Non-pigmented ciliary epithelial cell (primary cell): ENCODE results near the gene GAB2.

Source experiments
- DNase-seq: peaks from one replicate; pipeline ENCODE4 v3.0.0-alpha.2; 2010; ENCODE audit warnings: low read depth

GAB2 gene

DNA sequence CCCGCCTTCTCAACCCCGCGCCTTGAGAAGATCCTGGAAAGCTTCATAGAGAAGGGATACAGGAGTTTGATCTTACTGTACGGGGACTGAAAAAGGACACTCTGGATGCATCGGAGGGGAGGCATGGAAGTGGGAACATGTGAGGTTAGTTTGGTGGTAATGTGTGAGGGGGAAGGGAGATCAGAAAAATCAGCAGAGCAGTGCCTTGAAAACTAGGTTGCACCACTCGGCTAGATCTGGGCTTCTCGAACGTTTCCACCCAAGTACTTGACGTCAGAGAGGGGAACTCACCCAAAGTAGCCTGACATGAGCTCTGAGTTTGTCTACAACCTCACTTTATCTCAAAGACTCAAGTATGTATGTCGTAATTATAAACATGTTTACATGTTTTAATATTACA, 214.4 kb downstream of the GAB2 start:
- no peak for DNase-seq

DNA sequence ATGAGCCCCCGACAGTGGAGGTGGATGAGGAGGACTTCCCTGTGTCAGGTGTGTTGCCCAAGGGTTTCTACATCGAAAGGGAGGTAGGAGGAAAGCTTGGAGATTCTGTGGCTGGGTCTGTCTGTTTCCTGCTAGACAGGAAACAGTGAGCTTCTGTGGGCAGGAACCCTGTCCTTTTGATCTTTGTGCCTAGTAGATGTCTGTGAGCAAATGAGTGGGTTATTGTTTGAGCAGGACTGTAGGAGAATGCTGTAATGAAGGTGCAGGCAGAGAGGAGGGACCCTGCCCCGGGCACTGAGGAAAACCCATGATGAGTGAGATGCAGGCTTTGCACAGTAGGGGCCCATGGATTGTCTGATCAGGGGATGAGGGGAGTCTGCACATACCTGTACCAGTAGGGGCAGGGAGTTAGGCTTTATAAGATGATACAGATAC, 214.9 kb downstream of the GAB2 start:
- DNase-seq, result no peak

DNA sequence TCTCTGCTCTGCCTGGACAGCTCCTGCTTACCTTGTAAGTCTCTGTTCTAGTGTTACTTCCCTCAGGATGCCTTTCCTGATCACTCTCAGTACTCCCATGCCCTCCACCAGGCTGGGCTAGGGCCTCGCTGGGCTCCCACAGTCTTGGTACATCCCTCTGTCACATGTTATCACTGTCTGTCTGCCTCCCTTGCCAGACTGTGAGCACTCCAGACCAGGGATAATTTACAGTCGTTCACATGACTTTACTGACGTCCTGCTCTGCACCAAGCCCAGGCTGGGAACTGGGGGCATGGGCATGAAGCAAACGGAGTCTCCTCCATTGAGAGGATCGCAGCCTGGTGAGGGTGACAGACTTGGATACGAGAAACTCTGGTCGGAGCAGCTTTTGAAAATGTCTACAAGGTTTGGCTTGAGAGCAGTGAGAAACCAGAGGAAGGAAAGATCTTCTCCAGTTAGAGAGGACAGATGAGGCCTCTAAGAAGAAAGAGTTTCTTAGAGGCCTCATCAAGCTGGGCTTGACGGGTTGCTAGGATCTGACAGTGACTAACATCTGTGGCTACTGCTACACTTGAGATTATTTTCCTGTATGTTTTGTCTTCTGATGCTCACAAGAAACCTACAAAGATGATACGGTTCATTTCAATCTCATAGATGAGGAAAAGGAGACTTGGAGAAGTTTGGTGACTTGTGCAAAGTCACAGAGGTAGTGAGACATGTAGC, 216.4 kb downstream of the GAB2 start:
- DNase-seq, result no peak

DNA sequence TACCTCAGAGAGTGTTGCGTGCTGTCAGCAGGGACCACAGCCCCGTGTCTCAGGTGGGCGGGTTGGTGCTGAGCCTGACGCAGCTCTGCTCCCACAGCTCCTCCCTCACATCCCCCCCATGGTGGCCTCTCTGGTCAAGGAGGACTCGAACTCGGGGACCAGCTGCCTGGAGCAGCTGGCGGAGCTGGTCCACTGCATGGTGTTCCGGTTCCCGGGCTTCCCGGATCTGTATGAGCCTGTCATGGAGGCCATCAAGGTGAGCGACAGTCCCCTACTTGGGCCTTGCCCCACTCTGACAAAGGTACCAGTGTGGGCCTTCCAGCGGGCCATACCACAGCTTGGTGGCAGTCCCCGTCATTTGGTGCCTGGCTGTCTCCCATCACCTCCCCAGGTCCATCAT, 217.1 kb downstream of the GAB2 start:
- no peak for DNase-seq

DNA sequence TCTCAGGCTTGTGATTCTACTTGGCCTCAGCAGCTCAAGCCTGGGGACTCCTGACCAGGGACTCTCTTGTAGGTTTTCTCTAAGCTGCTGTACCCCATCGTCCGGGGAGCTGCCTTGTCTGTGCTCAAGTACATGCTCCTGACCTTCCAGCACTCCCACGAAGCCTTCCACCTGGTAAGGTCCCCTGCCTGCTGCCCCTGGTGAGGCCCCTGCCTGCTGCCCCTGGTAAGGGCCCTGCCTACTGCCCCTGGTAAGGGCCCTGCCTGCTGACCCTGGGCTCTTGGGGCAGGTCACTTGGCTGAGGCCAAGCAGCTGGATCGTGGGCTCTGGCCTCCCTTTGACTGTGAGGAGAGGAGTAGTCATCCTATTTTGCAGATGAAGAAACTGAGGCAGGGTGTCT, 217.6 kb downstream of the GAB2 start:
- DNase-seq, result no peak

DNA sequence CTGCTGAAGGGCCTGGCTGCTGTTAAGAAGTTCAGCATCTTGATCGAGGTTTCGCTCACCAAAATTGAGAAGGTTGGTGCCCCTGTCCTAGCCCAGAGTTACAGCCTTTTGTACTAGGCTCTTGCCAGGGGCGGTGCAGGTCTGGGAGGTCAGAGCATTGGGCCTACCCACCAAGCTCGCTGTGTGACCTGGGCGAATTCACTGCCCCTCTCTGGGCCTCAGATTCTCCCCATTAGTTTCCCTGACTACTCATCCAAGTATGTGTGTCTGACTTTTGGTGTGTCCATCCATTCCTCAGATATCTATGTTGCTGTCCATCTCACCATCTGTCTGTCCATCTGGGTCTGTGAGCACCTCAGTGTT, 218.0 kb downstream of the GAB2 start:
- DNase-seq, result no peak

DNA sequence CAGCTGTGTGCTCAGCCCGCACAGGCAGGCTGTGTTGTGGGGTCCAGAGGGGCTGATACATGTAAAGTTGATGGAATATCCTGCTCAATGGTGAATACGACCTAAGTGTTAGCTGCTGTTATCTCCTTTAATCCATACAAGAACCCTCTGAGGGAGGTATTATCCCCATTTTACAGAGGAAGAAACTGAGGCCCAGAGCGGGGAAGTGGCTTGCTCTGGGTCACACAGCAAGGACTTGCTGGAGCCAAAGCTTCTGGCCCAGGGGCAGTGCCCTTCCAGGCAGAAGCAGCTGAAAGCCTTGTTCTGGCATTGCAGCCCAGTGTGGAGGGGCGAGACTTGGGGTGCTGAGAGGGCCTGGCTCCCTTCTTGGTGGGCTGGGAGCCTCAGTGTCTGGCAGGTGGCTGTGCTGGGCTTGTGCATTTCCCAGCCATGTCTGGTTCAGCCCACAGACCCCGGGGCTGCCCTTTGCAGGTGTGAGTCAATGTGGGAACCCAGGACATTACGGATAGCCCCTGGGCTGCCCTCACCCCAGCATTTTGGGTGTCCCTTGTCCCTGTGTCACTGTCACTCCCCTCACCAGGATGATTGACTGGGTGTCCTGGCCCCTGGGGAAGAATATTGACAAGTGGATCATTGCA, 218.5 kb downstream of the GAB2 start:
- DNase-seq, result no peak

DNA sequence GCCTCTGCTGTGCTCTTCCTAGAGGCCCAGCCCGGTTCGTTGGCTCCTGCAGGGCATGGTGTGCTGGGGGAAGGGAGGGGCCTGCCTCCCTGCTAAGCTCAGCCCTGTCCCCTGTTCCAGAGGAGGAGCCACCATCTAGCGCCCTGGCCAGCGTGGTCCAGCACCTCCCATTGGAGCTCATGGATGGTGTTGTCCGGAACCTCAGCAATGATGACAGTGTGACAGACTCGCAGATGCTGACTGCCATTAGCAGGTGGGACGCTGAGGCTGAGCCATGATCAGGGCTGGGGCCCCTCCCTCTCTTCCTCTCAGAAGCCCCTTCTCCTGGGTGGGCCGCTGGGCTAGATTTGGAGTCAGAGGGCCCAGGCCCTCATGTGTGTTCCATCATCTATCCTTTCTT, 219.8 kb downstream of the GAB2 start:
- no peak for DNase-seq

DNA sequence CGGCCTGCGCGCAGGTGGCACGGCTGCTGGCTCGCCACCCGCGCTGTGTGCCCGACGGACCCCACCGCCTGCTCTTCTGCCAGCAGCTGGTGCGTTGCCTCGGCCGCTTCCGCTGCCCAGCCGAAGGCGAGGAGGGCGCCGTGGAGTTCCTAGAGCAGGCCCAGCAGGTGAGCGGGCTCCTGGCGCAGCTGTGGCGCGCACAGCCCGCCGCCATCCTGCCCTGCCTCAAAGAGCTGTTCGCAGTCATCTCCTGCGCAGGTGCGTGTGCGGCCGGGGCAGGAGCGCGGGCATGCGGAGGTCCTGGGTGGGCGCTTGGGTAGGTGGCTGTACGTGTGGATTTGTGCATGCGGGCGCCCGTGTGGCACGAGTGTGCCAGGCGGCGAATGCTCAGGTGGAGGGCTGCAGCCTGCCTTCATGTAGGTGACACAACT, 220.9 kb downstream of the GAB2 start:
- no peak for DNase-seq

DNA sequence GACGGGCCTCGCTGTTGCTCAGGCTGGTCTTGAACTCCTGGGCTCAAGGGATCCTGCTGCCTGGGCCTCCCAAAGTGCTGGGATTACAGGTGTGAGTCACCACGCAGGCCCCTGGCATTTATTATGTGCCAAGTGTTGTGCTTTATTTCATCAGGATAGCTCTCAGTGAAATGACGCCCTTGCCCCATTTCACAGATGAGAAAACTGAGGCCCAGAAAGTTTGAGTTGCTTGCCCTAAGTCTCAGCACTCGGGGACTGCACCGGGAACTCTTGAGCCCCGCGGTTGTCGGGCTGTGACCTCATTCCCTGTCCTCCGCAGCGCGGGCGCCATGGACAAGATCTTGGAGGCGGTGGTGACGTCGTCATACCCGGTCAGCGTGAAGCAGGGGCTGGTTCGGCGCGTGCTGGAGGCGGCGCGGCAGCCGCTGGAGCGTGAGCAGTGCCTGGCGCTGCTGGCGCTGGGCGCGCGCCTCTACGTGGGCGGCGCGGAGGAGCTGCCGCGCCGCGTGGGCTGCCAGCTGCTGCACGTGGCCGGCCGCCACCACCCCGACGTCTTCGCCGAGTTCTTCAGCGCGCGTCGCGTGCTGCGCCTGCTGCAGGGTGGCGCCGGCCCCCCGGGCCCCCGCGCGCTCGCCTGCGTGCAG, 221.6 kb downstream of the GAB2 start:
- DNase-seq, result no peak

DNA sequence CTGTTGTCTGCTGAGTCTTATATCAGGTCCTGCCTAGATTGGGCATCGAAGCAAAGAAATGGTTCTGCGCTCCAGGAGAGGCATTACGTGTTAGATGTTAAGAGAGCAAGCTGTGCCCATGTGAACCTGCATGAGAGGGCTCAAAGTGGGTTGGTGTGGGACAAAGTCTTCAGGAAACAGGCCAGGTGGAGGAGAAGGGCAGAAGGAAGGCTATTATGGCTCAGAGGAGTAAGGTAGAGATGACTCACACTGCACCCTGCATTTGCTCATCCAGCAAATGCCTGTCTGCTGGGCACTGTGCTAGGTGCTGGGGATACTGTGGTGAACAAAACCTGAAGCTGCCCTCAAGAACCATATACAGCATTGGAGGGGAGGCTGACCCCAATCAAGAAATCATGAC, 223.1 kb downstream of the GAB2 start:
- DNase-seq, result no peak

DNA sequence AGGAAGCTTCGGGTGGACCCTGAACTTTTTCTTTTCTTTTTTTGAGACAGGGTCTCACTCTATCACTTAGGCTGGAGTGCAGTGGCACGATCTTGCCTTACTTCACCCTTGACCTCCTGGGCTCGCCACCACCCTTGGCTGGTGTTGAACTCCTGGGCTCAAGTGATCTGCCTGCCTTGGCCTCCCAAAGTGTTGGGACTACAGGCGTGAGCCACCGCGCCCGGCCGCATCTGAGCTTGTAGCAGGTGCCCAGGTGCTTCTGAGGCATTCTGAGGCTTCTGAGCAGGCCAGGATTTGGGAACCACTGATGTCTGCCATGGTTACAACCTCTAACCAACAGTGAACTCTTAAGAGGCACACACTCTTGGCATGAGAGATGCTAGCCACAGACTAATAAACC, 223.8 kb downstream of the GAB2 start:
- DNase-seq, result no peak

DNA sequence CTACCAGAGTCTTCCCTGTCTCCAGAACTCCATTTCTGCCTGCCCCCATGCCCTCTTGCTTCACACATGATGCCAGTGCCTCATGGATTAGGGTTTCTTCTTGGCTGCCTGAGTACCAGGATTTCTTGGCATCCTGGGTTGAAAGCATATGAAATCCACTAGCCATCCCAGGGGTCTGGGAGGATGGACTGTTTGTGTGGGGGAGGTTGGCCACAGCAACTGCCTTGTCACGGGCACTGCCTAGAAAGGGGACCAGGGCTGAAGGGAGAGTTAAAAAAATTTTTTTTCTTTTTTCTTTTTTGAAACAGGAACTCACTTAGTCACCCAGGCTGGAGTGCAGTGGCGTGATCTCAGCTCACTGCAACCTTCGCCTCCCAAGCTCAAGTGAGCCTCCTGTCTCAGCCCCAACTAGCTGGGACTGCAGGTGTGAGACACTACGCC, 224.7 kb downstream of the GAB2 start:
- no peak for DNase-seq

DNA sequence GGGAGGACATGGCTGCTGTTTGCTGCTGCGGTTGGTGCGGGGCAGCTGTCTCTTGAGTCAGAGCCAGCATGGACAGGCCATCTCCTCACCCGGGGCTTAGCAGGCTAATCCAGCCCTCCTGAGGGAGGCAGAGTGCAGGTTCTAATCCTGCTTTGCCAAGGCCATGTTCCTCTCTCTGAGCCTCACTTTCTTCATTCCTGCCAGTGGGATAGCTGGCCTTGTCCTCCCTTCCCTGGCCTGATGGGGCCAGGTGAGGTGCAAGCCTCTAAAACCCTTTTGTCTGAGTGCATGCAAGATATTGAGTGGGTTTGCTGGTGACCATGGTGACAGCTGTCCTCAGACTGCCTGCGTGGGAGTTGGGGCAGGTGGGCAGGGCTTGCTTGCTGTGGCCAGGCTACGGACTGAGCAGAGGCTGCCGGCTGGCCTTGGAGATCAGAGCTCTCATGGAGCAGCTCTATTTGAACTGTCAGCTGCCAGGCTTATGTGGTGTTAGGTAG, 225.3 kb downstream of the GAB2 start:
- no peak for DNase-seq

DNA sequence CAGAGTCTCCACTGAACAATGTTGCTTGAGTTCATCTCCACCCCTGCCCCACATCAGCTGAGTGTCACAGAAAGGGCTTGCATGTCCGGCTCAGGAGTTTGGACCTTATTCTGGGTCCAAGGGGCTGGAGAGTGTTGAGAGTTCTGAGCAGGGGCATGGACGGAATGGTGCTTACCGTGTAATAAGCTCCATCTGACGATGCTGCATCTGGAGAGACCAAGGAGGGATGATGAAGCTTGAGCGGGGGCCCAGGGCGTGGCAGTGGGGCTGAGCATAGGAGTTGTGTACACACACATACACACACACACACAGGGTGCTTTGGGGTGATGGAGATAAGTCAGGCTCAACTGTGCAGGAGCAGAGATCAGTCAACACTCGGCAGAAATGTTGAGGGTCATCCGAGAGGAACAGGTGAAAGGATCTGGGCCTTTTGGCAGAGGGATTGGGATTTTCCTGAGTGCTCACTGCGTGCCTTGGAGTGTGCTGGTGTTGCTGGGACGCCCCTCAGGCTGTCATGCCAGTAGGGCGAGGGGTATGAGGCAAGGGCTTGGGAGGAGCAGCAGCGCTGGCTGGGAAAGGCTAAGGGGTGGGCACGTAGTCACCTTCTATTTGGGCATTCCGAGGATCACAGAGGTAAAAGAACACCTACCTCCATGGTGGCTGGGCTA, 226.6 kb downstream of the GAB2 start:
- no peak for DNase-seq

DNA sequence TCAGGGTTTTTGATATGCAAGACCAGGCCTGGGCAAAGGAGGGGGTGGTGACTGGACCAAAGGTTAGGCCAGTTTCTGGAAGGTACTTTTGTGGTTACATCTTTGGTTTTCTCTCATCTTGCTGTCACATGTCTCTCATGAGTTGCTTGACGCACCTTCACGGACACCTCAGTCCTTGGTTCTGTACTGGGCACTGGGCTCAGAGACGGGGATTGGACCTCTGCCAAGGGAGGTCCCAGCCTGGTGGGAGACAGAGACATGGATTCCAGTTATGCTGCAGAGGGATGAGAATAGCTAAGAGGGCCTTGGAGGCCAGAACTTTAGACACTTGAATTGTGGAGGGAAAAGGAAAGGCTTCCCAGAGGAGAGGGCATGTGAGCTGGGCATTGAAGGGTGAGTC, 227.2 kb downstream of the GAB2 start:
- no peak for DNase-seq

DNA sequence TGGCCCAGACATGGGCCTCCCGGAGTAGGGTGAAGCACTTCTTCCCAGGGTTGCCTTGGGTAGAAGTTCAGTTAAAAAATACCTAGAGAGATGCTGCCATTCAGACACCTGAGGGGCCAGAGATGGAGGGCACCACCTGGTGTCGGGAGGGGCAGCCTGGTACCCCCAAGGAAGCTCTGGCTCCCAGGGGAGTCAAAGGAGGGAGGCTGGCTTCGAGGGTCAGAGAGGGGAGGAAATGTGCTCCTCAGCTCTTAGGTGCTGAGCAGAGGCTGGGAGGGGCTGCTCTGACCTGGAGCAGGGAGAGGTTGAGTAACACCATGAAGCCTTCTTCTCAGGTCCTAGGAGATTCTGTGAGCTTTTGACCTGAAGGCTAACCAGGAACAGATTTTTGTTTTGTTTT, 227.8 kb downstream of the GAB2 start:
- DNase-seq, result no peak

DNA sequence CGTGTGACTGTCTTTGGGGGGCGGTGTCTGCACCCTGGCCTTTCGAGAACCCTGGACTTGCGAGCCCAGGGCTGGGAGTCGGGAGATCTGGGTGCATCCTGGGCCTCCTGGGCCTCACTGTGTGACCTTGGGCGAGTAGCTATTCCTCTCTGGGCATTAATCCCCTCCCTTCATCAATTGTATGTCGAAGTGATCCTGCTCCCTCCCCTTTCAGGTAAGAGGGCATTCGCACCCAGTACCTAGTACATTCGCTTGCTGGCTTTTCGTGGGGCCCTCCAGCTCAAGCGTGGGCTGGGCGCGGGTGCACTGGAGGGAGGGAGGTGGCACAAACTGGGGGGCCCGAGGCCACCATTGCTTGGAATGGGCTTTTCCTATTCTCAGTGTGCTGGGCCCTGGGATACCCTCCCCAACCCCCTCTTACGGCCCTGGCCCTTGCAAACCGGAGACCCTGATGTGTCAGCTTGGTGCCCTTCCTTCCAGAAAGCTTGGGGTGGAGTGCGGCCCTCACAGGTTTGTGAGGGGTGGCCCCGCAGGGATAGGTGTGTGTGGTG, 228.4 kb downstream of the GAB2 start:
- no peak for DNase-seq

DNA sequence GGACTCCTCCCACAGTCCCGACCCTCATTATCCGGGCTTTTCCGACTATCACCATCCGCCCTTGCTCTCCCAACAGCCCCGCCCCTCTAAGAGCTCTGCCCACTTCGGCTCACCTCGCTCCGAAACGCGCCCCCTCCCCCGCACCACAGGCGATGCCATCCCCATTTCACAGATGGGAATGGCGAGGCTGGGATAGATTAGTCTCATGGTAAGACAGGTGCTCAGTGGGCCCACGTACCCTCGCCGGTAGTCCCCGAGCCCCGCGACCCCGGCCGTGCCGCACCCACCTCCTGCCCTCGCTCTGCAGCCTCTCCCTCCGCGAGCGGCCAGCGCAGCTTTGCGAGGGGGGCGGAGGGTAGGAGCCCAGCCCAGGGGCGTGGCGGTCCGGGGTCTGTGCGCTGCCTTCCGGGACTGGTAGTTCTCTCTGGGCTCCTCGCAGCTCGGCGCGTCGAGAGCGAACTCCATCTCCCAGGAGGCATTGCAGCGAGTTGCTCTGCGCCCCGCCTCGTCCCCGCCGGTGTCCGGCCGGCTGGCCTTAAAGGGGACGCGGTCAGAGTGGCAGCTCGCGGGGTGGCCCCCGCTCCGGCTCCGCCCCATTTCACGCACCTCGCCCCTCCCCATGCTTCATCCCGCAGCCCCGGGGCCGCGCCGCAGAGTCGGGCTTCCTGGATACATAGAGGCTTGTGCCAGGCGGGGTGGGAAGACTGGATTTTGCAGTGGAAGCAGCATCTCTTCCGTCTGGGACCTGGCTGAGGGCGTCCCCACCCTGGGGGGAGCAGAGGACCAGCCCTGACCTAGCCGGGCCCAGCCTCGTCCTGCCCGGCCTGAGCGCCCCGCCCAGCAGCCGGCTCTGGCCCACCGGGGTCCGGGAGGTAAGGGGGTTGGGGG, 229.1 kb downstream of the GAB2 start, which contains the start of the genes KCTD21 and USP35:
Gene KCTD21 (minus strand): TSS at position 341 of the 888 bp plus-strand sequence. CDS start 14,072 bp downstream, outside the sequence.
Gene USP35 (plus strand): TSS at position 634 of the 888 bp plus-strand sequence. CDS start 7,327 bp downstream, outside the sequence.
- DNase-seq, result peak; percentile 82

DNA sequence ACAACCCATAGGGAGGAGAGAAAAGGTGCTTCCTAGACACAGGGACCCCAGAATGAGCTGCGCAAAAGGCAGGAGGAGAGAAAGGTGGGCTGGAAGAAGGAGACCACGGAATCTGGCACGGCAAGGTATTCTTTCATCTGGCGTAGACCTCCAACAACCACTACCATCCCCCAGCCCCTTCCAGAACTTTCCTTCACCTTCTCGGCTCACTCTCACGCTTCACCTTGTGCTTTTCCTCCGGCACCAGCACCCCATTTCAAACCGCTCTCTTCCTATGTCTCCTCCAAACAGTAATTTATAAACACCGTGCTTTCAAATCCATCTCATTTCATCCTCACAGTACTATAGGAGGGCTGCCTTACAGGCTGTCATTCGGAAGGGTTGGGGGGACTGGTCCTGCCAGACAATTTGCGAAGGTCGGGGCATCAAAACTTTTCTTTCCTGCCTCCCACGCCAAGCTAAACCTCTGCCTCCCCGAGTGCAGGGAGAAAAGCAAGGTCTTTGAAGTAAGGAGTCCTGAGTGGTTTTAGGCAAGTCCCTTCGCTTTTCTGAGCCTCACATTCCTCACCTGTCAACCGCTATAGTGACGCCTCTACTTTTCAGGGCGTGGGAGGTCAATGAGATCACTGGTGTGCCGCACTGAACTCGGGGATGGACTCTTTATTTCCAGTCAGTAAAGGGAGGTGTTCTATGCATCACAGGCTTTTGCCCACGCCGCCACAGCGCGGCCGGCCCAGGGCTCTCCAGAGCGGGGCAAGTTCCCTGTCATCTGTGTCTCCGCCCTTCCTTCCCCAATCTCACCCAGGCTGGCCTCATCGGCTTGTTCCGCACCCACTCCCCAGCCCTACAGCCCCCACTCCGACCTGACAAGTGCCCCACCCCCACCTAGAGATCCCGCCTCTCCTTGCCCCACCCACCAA, 230.0 kb downstream of the GAB2 start:
- no peak for DNase-seq
